Measurements from ENCODE around the gene ZNF507. TPM values are rescaled to one million over a fixed set of nuclear protein-coding genes. Genes with fewer than 3 reads are reported as not detected.

The ZNF507 gene
- total RNA-seq, 1 donor from 2014 or later: 38.6 TPM

DNA sequence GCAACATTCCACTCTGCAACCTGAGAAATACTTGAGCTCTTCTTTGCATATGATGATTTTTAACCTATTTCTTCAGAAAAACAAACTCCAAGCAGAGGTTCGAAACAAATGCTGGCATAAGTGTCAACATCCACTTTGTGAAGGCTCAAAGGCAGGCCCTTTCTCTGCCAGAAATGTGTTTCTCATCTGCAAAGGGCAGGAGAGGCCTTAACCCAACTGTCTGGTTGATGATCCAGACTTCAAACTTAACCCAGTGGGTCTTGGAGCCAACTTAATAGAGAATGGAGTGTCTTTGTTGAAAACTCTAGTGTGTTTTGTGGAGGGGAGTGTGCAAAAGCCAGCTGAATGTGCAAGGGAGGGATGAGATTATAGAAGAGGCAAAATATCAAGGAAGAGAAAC, 28.3 kb upstream of the ZNF507 start:
- CTCF ChIA-PET: no interaction called here
- intact Hi-C loops (cut with micrococcal nuclease): no loop called here
- POLR2A ChIA-PET: no interaction called here
- Mint-ChIP-seq H3K4me3 (no peak overlapping the region), H3K4me1 (no peaks in the 10 kb centered on the region), H3K27me3 (peaks cover 8% of the 10 kb centered on the region), H3K27ac (no peak overlapping the region), H3K9me3 (no peaks in the 10 kb centered on the region), H3K36me3 (ENCODE audit: low read depth) (no peaks in the 10 kb centered on the region)
- no peak for DNase-seq
- TF ChIP-seq, protein P1, sequence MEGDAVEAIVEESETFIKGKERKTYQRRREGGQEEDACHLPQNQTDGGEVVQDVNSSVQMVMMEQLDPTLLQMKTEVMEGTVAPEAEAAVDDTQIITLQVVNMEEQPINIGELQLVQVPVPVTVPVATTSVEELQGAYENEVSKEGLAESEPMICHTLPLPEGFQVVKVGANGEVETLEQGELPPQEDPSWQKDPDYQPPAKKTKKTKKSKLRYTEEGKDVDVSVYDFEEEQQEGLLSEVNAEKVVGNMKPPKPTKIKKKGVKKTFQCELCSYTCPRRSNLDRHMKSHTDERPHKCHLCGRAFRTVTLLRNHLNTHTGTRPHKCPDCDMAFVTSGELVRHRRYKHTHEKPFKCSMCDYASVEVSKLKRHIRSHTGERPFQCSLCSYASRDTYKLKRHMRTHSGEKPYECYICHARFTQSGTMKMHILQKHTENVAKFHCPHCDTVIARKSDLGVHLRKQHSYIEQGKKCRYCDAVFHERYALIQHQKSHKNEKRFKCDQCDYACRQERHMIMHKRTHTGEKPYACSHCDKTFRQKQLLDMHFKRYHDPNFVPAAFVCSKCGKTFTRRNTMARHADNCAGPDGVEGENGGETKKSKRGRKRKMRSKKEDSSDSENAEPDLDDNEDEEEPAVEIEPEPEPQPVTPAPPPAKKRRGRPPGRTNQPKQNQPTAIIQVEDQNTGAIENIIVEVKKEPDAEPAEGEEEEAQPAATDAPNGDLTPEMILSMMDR (IDR thresholded peaks at IDR 0.05): no peak
- no peak for ATAC-seq (ENCODE audit: low read depth)

DNA sequence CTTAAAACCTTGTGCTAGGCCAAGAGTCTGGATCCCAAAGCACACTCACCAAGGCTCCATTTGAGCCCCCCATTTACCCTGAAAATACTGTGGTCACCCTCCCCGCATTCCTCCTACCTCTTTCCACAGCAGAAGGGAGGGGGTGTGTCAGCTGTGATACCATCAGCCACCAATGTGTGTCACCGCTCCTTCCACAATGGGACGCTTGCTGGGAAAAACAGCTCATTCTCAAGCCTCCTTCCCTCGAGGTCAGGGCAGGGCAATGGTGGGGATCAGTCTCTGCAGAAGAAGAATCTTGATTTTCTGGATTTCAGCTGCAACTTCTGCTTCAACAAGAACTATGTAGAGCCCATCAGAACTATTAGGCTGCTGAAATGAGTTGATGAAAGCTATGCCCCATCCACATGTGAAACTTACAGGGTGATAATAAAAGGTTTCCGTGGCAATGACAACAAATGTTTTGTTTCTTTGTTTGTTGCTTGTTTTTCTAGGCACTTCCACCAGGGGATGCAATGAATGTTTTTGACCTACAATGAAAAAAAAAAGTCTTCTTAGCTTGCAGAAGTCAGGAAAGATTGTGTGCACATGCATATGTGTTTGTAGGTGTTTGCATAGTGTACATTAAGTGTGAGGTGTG, 26.4 kb upstream of the ZNF507 start:
- ChIA-PET CTCF (interaction anchor here (0.9 to 1.5 kb wide), 2 partner anchors 8 to 61 kb away, joined by 3 to 4 read pairs; no protein-coding TSS in a partner anchor), POLR2A (no interaction called here)
- Mint-ChIP-seq H3K9me3 (no peaks in the 10 kb centered on the region), H3K4me3 (no peak overlapping the region), H3K27me3 (peaks cover 12% of the 10 kb centered on the region), H3K27ac (no peak overlapping the region), H3K4me1 (no peaks in the 10 kb centered on the region), H3K36me3 (ENCODE audit: low read depth) (no peaks in the 10 kb centered on the region)
- DNase-seq (no peak), ATAC-seq (ENCODE audit: low read depth) (no peak)
- intact Hi-C loops (cut with micrococcal nuclease): no loop called here
- TF ChIP-seq, protein P1 (IDR thresholded peaks at IDR 0.05): no peak

DNA sequence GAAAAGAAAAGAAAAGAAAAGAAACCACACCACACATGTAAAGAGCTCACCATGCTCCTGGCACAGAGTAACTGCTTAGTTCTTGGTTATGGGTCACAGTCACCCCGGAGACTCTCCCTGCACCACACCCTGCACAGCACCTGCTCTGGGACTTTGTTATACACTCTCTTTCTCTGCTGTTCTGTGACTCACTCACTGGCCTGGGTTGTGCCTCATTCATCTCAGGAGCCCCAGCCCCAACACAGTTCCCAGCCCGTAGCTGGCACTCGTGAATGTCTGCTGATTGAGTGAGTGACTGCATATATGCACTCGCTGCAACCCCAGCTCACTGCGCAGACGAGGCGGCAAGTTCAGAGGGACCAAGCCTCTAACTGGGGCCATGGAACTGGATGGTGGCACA, 22.9 kb upstream of the ZNF507 start:
- Mint-ChIP-seq H3K27me3 (peaks cover 22% of the 10 kb centered on the region), H3K36me3 (ENCODE audit: low read depth) (no peaks in the 10 kb centered on the region), H3K4me3 (no peak overlapping the region), H3K4me1 (no peaks in the 10 kb centered on the region), H3K27ac (no peak overlapping the region), H3K9me3 (no peaks in the 10 kb centered on the region)
- CTCF ChIA-PET: no interaction called here
- TF ChIP-seq, protein P1 (IDR thresholded peaks at IDR 0.05): no peak
- ATAC-seq (ENCODE audit: low read depth) (no peak), DNase-seq (no peak)
- POLR2A ChIA-PET: no interaction called here
- intact Hi-C loops (cut with micrococcal nuclease): no loop called here

DNA sequence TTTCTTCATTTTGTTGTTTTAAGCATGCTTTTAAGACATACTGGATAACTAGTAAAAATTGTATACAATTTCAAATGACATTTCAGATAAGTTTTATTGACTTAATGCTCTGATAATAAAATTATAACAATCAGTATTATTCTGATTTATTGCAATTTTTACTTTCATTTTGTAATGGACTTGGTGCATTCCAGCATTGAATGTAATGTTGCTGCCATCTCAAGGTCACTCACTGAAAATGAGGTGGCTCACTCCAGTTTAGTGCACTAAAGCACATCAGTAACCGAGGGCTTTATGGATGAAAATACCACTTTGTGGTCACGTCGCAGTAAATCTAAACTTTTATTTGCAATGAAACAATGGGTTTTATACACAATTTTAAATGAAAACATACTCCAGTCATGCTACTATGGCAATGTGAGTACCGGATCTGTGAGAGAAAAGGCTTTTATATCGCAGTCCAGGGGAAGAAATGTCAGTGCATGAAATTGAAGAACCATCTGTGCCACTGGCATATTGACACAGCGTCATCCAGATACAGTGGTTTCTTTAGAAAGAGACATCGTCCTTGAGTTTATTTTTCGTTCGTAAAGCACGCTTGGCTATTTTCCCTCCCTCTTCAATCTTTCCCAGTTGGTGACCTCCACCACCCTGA, 20.7 kb upstream of the ZNF507 start:
- ChIA-PET CTCF (no interaction called here), POLR2A (no interaction called here)
- H3K9me3 Mint-ChIP-seq: no peaks in the 10 kb centered on the region
- intact Hi-C loops (cut with micrococcal nuclease): no loop called here
- TF ChIP-seq, protein P1 (IDR thresholded peaks at IDR 0.05): no peak
- H3K27me3 Mint-ChIP-seq: peaks cover 21% of the 10 kb centered on the region
- no peaks in the 10 kb centered on the region for H3K36me3 Mint-ChIP-seq (ENCODE audit: low read depth)
- ATAC-seq (ENCODE audit: low read depth) (no peak), DNase-seq (no peak)
- no peak overlapping the region for H3K4me3 Mint-ChIP-seq
- no peak overlapping the region for H3K27ac Mint-ChIP-seq
- no peaks in the 10 kb centered on the region for H3K4me1 Mint-ChIP-seq

DNA sequence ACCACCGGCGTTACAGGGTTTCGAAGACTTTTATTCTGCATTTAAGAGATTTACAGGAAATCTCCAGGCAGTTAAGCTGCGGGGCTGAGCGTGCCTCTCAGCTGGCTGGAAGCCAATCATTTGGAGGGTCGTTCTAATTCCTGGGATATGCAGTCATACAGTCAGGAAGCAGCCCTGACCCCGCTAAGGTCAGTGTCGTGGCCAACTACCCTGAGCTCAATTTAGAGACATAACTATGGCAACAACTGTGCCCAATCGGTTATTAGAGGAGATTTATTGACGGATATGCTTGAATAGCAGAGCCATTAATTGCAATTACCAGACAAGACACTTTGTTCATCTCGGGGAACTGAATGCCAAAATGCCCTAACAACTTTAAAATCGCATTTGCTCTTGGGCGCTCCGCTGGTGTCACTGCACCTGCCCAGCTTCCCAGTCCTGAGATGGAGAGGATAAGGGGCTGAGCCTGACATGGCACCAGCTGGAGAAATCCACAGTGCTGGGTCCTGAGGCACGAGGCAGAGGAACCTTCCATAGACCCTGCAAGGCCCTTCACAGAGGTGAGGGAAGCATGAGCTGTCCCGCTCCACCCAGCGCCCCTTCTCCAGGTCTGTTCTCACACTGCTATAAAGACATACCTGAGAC, 15.1 kb upstream of the ZNF507 start:
- Mint-ChIP-seq H3K9me3 (no peaks in the 10 kb centered on the region), H3K4me3 (no peak overlapping the region), H3K27me3 (peaks cover 14% of the 10 kb centered on the region), H3K27ac (no peak overlapping the region), H3K4me1 (no peaks in the 10 kb centered on the region), H3K36me3 (ENCODE audit: low read depth) (no peaks in the 10 kb centered on the region)
- POLR2A ChIA-PET: no interaction called here
- no peak for ATAC-seq (ENCODE audit: low read depth)
- intact Hi-C loops (cut with micrococcal nuclease): no loop called here
- DNase-seq: no peak
- TF ChIP-seq, protein P1 (IDR thresholded peaks at IDR 0.05): no peak
- CTCF ChIA-PET: no interaction called here
